ENCODE data around the gene PBX3.

Gene PBX3

DNA sequence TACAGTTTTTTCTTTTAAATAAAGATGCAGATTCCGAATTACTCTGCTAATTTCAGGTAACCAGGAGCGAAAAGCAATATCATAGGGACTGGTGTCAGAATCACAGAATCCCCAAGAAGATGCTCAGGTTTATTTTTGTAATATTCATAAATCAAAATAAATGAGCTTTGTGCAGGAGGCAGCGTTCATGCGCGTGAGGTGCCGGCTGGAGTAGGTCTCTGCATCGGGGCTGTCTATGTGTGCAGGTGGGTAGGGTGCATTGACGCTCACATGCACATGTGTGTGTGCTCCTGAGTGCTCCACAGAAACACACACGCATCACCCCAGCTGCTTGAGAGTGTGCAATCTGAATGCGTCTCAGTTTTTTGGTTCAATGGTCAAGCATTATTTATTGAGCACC is 226.4 kb downstream of the PBX3 start:
- DNase-seq (ENCODE audit: low read depth, low spot score): no peak

DNA sequence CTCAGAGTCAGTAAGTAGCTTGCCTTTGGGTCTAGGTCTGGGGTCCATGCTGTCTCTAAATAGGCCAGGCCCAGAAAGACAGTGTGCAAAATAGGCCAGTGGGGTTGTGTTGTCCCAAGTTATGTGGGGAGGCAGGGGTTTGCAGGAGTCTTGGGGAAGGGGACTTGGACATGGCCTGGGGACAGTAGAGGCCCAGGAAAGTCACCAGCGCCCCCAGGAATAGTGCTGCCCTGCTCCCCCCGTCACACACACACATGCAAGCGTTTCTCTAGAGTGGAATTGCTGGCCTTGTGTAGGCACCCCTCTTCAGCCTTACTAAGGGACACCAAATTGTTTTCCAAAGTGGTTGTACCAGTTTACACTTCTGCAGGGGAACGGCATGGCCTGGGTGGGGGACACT is 227.5 kb downstream of the PBX3 start:
- no peak for DNase-seq (ENCODE audit: low read depth, low spot score)

DNA sequence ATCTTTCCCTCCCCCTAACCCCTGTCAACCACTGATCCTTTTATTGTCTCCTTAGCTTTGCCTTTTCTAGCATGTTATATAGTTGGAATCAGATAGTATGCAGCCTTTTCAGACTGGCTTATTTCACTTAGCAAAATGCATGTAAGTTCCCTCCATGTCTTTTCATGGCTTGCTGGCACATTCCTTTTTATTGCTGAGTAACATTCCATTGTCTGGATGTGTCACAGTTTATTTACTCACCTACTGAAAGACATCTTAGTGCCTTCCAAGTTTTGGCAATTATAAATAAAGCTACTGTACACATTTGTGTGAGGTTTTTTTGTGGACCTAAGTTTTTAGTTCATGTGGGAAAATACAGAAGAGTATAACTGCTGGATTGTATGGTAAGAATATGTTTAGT is 230.1 kb downstream of the PBX3 start:
- DNase-seq (ENCODE audit: low read depth, low spot score): no peak

DNA sequence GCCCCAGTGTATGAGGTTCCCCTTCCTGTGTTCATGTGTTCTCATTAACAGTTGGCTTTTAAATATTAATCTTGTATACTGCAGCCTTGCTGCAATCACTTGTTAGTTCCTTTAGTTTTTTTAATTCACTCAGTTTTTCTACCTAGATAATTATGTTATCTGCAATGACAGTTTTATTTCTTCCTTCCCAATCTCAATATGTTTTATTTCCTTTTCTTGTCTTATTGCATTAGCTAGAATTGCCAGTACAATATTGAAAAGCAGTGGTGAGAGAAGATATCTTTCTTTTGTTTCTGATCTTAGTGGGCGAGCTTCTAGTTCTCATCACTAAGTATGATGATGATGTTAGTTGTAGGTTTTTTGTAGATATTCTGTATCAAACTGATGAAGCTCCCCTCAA is 232.2 kb downstream of the PBX3 start:
- DNase-seq (ENCODE audit: low read depth, low spot score): no peak

DNA sequence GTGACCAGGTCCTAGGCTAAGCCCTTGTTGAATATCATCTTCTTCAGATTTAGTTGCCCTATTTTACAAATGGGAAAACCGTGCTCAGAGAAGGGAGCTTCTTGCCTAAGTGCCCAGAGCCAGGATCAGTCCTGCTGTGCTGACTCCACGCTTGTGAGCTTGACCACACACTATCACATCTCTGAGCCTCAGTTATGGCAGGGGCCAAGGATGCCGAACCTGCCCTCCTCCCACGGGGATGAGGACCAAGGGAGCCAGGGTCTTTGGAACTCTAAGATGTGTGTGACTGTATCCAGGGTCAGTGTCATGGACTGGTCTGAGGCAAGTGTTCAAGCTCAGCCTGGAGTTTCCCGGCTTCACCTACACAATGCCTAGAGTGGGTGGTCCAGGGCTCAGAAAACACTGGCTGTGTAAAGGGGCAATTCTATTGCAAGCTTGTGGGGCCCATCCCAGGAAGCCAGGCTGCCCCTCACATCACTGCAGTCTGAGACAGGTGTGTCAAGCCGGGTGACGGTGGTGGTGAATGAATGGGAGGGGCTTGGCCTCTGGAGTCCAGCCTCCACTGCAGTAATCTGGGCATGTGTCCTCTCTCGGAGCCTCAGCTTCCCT is 235.7 kb downstream of the PBX3 start:
- DNase-seq (ENCODE audit: low read depth, low spot score): no peak

DNA sequence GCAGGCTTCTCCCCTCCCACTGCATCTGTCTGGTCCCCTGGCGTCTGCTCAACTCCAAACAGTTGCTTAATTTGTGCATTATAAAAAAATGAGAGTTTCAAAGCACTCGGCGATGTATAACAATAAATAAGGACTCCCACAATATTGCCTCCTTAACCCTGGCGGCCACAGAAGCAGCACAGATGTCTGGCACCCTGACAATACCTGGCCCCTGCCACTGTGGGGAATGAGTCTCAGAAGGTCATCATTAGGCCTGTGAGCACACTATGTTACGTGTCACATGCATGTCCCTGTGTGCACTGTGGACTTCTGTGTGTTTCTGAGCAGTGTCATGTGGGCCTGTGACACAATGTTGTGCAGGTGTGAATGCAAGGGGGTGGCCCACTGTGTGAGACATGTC is 236.5 kb downstream of the PBX3 start:
- DNase-seq (ENCODE audit: low read depth, low spot score): no peak

DNA sequence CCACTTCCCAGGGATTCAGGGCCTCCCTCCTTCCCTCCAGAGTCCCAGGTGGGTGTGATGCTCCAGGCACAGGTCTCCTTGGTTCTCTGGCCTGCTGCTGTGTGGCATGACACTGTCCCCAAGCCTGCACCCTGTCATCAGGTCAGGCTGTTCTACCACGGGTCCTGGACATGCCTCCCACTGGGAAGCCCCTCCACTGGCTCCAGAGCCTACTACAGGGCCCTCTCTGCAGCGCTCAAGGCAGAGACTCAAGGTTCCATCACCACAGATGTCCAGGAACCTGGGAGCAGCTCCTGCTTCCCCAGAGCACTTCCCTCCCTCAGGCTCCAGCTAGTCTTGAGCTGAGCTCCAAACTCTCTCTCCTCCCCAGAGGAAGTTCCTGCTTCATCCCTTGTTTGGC is 237.3 kb downstream of the PBX3 start:
- no peak for DNase-seq (ENCODE audit: low read depth, low spot score)

DNA sequence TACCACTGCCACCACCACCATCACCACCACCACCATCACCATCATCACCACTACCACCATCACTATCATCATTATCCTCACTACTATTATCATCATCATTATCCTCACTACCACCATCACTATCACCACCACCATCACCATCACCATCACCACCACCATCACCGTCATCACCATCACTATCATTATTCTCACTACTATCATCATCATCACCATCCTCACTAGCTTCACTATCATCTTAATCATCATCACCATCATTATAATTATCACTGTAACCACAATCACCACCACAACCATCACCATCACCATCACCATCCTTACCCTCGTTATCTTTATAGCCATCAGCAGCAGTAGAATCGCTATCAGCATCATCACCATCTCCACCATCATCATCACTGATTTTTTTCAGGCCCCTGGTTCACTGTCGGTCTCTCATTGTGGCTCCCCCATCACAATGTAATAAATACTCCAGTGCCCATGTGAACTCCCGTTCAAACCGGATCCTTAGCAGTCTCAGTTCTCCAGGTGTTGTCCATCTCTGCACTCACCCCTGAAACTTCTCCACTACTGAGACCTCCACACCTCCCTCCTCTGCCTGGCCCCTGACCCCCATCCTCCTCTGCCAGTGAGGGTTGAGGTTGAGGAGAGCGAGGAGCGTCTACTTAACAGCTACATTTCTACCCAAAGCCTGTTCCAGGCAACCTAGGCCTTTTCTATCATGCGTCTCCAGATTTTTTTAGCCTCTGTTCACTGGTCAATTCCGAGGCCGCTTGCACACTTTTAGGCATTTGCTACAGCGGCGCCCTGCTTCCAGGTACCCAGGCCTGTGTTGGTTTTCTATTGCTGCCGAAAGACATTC is 238.2 kb downstream of the PBX3 start:
- DNase-seq (ENCODE audit: low read depth, low spot score): no peak

DNA sequence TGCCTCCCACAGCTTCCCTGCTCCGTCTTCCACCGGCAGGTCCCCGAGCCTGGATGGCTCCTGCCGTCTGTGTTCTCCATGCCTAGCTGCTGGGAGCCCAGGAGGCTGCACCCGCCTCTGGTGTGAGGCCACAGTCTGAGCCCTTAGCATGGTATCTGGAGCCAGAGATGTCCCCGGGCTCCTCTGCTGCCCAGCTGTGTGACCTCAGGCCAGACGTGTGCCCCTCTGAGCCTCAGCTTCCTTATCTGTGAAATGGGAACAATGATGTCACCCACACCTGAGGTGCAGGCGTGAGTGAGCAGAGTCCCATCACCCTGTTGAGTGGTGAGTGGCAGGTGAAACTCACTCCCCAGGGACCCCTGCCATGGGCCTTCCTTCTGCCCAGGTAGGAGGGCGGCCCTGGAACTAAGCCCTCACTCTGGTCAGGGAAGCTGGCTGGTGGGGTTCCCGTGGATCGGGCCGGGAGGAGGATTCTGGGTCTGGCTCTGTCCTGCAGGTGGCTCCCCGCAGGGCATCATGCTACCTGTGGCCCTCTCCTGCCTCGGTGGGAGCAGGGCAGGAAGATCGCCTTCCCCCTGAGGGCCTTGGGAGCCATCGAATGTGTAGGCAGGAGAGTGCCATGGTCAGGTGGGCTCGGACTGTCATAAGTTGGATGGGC is 239.0 kb downstream of the PBX3 start:
- DNase-seq (ENCODE audit: low read depth, low spot score): no peak

DNA sequence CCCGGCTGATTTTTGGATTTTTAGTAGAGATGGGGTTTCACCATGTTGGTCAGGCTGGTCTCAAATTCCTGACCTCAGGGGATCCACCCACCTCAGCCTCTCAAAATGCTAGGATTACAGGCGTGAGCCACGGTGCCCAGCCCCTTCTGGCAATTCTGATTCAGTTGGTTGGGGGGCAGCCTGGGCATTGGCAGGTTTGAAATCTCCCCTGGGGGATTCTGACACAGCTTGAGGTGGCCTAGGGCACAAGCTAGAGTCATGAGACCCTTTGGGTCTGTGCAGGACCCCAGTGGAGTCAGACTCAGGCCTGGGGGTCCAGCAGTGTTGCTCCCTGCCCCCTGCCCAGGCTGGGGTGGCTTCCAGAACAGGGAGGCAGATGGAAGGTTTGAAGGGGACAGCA is 239.8 kb downstream of the PBX3 start:
- no peak for DNase-seq (ENCODE audit: low read depth, low spot score)

DNA sequence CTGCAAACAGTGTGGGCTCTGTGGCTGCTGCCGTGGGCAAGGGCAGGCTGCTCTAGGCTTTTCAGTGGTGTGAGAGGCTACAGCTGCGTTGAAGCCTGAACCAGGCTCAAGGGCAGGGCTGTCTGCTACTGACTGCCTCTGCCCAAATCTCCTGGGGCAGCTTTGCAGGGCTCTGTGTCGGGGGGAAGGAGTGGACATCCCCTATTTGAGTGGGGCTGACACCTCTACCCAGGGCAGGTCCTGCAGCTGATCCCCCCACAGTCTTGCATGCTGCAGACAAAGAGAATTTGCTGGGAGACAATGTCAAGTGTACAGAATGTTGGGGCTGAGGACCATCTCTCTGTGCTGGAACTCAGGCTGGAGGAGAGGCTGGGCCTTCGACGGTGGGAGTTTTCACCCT is 240.2 kb downstream of the PBX3 start:
- no peak for DNase-seq (ENCODE audit: low read depth, low spot score)

DNA sequence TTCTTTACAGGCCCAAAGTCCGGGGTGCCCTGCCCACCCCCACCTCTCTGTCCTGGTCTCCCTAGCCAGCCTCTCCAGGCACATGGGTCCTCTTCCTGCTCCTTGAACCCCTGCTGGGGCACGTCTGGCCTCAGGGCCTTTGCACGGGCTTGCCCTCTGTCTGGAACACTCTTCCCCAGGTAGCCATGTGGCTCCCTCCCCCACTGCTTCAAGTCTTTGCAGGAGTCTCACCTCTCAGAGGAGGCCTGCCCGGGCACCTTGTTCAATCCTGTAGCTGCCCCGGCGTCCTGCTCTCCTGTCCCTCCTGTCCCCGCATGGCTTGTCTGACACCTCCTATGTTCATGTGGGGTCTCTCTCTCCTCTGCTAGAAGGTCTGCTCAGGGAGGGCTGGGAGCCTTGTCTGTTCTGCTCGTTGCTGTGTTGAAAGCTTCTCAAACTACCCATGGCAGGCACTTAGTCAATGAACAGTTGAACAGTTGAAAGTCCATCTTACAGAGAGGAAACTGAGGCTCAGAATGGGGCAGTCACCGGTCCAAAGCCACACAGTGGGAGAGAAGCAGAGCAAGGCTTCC is 241.4 kb downstream of the PBX3 start:
- DNase-seq (ENCODE audit: low read depth, low spot score): no peak

DNA sequence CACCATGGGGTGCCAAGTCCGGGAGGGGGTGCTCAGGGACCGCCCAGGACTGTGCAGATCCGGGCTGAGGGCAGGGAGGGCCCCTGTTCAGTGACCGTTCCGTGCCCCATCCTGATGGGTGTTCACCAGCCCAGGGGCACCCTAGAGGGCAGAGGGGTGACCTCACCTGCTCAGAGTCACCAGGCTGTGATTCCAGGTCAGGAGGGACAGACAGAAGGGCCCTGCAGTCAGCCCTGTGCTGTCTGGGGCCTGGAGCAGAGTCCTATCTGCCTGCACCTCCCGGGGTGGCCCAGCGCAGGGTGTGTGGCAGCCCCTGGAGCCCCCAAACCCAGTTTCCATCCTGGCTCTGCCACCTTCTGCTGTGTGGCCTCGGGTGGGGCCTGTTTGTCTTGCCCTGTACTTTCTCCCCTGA is 241.9 kb downstream of the PBX3 start:
- no peak for DNase-seq (ENCODE audit: low read depth, low spot score)

DNA sequence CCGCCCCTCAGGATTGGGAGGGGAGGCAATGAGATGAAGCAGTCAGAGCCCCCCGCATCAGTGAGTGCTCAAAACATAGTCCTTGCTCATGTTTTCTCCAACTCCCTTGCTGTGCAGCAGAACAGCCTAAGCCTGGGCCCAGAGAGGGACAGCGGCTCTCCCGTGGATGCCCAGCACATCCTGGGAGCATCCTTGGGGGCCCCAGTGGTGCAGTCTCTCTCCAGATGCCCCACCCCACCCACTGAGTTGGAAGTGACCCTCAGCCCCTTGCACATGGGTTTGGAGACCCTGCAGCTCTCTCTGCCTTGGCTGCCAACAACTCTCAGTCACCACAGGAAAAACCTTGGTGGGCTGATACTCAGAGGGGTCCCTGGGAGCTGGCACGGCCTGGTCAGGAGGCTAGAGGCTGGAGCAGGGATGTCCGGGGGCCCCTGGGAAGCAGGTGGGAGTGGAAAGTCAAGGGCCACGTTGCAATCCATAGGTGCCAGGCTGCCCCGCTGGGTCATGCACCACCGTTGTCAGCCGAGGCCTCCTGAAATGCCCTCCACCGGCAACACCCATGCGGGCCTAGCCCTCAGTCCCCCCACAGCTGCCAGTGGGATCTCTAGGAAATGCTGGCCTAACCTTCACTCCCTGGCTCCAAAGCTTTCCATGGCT is 242.5 kb downstream of the PBX3 start:
- no peak for DNase-seq (ENCODE audit: low read depth, low spot score)

DNA sequence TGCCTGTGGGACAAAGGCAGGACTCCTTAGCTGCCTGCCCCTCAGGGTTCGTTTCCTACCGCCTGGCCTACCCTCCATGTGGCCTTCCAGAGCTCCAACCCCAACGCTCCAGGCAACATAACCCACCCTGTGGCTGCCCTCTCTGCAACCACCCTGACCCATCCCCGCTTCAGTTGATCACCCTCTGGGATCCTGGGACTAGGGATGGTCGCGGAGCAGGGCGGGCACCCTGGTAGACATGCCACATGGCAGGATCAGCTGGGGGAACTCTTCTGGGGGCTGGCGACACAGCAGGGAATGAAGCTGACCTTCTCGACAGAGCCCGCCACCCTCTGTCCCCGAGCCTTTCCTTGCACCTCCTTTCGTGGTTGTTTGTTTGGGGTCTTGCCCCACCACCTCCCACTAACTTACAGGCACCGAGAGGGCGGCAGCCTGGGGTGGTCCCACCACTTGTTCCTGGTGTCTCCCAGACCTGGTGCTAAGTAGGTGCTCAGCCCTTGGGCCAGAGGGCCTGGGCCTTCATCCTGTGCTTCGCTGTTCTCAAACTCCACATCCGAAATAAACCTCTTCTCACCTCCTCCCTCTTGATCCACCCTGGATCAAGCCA is 243.1 kb downstream of the PBX3 start:
- no peak for DNase-seq (ENCODE audit: low read depth, low spot score)

DNA sequence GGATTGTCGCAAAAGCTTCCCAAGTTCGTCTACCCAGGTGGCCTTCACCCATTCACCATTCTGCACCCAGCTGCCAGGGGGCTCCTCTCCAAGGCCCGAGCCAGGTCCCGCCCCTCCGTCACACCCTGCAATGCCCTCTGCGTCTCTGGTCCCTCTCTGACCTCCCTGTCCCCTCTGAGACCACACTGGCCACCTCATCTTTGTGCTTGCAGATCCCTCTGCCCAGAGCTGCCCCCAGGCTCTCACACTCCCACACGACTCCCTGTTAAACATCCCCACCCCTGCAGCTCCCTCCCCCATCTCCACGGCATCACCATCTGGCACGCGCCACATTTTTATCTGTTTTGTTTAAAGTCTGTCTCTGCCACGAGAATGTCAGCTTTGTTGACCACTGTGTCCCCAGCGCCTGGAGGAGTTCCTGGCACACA is 243.6 kb downstream of the PBX3 start:
- peak; percentile 31 for DNase-seq (ENCODE audit: low read depth, low spot score)

DNA sequence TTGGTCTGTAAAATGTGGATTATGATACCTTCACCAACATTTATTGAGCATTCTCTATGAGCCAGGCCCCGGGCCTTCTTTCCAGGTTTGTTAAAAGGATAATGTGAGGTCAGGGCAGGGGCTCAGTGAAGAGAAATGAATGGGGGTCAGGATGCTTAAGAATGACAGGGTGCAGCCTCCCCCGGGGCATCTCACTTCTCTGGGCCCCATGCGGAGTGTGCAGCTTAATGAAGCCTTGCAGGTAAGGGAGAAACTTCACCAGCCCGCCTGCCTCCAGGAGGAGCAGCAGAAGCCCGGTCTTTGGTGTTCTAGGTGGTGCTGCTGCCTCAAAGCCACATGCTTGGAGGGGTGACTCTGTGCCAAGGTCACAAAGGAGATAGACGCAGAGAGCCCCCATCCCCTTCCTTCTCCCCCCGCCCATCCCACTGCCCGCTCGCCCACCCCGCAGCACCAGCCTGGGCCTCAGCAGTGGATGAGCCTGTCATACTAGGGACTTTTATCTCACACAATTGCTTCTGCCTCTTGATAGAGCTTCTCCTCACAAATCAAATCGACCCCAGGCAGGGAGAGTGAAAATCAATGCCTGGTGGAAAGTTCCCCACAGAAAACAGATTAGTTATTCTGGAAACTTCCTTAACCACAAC is 244.8 kb downstream of the PBX3 start:
- DNase-seq (ENCODE audit: low read depth, low spot score): no peak

DNA sequence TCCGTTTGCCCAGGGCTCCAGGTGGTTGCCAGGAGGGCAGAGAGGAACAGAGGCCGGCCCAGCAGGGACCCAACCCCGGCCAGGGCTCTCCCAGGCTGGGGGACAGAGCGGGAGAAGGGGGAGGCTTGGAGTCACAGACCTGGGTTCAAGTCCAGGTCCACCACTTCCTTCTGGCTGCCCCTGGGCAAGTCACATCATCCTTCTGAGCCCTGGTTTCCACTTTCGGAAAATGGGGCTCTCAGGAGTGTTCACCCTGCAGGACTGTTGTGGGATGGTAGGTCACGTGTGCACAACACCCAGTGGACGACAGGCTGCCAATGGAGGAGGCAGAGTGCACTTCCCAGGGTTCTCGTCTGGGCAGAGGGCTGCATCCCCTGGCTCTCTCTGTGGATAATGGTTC is 245.4 kb downstream of the PBX3 start:
- no peak for DNase-seq (ENCODE audit: low read depth, low spot score)

DNA sequence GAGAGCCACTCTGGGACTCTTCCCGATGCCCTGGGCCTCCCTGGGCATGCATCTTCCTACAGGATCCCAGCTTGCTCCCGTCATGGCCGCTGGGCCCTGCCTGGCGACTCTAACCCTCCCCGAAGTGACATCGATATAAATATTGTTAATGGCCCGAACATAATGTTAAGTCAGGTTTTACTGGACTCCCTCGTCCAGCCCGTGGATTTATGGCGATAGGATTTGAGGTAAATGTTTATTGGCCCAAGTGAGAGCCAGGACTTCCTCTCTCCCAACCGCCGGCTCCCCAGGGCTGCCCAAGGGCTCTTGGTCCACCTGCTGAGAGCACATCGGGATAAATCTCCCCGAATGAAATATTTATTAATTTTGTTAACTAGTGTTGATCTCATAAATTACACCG is 246.3 kb downstream of the PBX3 start:
- DNase-seq (ENCODE audit: low read depth, low spot score): no peak

DNA sequence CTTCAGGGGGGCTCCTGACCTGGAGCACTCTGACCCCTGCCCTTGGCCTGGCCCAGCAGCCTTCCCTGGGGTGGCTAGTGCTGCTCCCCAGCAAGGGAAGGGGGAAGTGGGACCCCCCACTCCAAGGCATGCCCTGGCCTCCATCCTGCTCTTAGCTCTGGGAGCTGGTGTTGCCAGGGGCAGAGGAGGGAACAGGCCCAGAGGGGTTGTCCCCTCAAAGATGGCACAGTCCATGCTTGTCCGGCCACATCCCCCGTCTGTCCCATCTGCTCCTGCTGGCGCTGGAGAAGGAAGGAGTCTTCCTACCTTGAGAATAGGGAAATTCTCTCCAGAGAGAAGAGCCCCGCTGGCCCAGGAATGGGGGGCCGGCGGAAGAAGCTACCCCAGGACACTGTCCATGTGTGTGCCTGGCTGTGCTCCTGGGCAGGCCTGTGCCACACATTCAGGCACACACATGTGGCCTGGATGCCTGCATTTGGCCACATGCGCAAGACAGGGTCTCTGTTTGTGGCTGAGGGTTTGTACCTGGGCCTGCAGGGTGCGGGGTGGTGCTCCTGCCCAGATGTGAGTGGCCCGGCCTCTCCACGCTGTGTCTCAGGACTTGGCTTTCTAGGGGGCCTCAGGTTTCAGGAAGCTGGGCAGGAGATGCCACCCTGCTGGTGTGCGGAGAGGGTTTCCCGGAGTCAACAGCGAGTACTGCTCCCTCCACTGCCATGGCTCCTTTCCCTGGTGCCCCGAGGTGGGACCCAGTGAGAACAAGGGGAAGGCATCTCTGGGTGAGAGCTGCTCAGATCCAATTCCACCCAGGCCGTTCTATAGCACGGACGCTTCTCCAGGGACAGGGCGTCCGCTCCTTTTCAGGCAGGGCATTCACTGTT is 247.1 kb downstream of the PBX3 start:
- DNase-seq (ENCODE audit: low read depth, low spot score): no peak
